Fibroblast of the conjunctiva (primary cell): ENCODE data around the gene CXCL8.
"Not testable (repeated sequence)": the region's sequence is repeated elsewhere in the genome, so short reads cannot be mapped to it uniquely, and the experiment has no call there.

Experiments used
- DNase-seq: peaks from one replicate; pipeline ENCODE4 v3.0.0-alpha.2; 2010; ENCODE audit warnings: low read depth

The CXCL8 gene

DNA sequence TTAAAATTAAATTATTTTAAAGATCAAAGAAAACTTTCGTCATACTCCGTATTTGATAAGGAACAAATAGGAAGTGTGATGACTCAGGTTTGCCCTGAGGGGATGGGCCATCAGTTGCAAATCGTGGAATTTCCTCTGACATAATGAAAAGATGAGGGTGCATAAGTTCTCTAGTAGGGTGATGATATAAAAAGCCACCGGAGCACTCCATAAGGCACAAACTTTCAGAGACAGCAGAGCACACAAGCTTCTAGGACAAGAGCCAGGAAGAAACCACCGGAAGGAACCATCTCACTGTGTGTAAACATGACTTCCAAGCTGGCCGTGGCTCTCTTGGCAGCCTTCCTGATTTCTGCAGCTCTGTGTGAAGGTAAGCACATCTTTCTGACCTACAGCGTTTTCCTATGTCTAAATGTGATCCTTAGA, at the start of gene CXCL8:
CXCL8 (plus strand) TSS at position 217 of the 426 bp plus-strand sequence; CDS start at position 307, 90 bp downstream.
- peak; percentile 59 for DNase-seq

DNA sequence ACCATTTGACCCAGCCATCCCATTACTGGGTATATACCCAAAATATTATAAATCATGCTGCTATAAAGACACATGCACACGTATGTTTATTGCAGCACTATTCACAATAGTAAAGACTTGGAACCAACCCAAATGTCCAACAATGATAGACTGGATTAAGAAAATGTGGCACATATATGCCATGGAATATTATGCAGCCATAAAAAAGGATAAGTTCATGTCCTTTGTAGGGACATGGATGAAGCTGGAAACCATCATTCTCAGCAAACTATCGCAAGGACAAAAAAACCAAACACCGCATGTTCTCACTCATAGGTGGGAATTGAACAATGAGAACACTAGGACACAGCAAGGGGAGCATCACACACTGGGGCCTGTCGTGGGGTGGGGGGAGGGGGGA, 49.2 kb upstream of the CXCL8 start:
- DNase-seq: not testable (repeated sequence)

DNA sequence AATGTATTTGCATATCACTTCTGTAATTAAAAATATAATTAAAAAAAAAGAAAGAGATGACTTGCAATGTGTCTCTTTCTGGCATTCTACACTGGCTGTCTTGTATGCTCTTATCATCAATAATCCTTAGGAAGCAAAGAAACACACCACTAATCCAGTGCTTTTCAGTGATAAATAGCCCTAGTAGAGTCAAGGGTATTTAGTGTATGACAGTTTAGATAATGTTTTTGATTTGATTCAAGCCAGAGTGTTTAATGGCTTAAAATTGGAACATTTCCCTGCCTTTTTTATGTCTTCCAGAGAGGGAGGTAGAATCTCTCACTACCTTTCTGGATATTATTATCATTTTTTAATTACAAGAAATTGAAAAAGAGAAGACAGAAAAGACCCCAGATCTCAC, 48.6 kb upstream of the CXCL8 start:
- DNase-seq: no peak

DNA sequence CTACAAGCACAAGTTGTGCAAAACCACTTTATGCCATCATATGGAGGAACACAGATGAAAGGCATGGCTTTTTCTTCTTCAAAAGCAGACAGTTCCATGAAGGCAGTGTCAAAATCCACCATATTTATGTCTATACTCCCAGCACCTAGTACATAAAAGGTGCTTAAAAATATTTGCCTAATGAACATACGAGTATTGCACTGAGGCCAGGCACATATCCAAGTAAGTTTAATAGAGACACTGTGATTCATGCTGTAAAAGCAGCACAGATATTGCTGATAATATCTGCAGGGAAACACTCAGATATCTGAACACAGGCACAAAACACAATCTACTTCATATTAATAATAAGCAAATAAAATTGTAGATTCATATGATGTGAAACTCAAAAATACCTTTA, 48.1 kb upstream of the CXCL8 start:
- no peak for DNase-seq

DNA sequence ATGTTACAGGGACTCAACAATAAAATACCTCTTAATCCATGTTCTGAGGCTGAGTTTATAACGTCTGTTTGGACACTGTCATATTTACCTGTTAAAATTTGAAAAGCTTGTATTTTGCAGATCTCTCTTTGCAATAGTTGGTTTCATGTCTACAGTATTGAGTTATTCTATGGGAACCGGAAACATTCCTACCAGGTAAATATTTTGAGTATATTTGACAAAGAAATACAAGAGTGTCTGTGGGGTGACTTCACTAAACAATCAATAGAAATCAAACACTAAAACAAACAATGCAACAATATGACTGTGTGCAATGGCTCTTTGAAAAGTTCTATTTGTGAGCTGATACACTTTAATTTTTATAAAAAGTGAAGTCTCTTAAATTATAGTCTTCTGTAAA, 47.7 kb upstream of the CXCL8 start:
- DNase-seq: no peak

DNA sequence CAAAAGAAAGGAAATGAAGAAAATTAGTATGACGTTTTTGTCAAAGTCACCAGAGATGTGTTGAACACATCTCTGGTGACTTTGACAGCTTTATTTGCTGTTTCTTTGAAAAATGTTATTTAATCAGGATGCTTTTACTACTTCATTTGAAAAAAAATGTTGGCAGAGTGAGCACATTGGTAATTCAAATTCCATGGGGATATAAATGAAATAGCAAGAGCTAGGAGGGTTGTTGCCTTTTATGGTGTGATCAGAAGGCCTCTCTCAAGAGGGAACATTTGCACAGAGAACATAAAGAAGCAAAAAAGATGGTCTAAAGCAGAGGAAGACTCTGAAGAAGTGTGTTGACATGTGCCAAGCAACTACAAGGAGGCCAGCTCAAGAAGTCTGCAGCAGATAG, 46.6 kb upstream of the CXCL8 start:
- DNase-seq: no peak

DNA sequence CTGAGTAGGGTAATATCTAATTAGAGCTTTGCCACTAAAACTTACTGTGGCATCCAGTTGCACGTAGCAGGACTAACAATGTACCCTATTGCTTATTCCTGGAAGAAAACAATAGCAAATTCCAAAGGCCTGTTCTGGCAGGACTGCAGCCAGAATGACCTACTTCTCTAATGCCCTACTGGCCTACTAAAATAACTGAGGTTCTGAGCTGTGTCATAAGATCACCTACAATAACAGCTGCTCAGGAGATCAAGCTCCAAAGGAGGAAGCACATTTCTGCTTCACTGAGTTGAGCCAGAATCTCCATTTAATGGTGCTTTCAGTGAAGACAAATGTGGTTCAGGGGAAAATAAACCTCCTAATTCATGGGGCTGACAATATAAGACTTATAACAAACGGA, 42.2 kb upstream of the CXCL8 start:
- no peak for DNase-seq

DNA sequence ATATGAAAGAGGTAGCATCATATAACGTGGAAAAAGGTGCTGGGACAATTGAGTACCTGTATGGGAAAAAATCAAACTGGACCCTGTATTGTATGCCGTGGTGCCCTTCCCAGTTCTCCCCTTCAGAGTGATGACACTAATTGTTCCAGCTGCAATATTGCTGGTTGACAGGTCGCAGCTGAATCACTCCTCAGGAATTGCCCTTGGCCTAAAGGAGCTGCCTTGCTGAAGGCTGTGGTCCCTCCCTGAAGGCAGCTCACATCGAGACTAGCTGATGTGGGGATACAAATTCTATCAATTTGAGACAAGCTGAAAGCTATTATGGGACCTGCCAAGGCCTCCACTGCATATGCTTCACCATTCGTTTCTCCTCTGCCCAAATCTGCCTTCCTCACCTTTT, 39.3 kb upstream of the CXCL8 start:
- no peak for DNase-seq

DNA sequence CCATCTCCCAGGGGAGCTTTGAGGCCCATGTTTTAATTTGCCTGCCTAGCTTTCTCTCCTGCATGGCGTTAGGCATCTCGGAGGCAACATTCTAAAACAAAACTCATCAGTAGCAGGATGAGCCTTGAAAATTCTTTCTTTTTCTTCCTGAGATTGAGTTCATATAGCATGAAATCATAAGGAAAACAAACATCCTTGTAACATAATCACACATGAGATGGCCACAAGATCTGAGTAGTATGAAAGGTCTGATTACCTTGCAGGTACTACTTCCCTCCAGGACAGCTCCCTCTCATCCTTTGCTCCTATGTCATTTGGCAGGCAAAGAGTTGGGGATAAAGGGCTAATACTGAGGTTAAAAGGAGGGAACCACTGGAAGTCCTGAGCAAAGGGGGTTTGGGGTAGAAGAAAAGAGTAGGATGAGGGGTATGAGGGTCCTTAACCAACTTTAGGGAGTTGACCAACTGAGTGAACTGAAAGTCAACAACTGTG, 37.5 kb upstream of the CXCL8 start:
- no peak for DNase-seq

DNA sequence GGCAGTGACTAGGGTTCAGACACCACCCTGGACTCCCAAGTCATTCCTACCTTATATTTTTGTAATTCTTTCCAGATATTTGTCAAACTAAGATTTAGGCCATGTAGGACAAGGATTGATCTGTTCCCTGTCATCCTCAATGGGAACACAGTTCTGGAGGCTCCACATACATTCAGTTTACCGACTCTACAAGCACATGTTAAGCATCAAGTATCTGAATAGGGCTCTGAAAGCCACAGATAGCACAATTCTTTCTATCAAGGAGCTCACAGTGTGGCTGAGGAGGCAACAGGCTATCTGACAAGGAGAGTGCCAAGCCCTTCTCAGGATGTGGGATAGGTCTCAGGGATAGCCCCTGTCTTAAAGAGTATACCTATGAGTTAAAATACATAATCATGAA, 37.0 kb upstream of the CXCL8 start:
- no peak for DNase-seq

DNA sequence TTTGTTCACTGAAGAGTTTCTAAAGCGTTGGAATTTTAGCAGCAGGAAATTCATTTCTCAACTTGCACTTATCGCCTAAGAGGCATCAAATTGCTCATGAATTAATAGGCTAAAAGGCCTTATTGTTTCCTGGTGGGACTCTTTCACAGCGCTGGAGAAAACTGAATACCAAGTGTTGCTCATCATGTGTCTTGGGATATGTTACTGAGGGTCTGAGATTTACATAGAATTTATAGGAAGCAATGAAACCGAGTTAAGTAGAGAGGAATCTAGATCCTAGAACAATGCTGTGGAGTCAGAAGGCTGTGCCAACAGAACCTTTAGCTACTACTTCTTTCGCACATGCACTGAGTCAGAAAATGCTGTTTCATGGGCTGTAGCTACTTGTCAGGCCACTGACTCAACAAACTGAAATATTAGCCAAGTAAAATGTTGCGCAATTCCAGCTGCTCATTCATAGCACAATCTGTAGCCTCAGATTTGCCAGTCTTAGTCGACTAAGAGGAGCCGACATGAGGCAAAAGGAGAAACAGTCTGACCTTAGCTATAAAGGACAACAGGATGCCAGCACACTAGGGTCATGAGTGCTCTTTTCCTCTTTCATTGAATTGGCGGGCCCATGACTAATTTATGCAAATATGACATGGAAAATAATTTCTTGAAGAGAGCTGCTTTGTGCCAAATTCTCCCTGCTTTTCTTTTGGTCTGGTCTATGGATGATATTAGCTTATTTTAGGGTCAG, 35.9 kb upstream of the CXCL8 start:
- peak; percentile 100 for DNase-seq

DNA sequence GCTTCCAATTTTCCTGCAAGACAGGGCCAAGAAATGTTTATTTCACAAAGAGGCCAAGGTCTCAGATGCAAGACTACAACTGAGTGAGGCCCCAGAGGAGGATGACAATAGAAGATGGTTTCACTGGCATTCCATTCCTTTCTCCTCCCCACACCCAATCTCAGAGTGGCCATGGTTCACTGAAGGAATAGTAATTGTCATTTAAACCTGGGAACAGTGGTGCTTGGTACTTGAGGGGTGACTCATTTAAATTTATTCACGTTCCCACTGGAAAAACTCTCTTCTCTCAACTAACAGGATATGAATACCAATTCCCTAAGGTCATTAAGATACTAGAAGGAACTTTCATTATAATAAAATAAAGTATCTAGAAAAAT, 35.3 kb upstream of the CXCL8 start:
- no peak for DNase-seq

DNA sequence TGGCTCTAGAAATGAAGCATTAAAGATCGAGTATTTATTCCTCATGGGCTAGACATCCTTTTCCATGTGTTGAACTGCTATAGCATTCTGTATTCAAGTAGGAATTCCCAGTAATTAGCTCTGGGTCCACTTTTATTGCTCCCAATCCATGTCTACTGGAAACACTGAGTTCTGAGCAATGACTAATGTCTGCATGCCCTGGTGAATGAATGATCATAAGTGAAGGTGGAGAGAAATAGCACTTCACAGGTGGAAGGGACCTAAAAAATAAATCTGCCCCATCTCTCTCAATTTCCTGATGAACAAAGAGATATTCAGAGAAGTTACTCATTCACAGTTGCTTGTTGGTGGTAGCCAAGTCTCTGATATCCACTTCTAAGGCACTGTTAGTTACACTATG, 34.6 kb upstream of the CXCL8 start:
- DNase-seq: no peak

DNA sequence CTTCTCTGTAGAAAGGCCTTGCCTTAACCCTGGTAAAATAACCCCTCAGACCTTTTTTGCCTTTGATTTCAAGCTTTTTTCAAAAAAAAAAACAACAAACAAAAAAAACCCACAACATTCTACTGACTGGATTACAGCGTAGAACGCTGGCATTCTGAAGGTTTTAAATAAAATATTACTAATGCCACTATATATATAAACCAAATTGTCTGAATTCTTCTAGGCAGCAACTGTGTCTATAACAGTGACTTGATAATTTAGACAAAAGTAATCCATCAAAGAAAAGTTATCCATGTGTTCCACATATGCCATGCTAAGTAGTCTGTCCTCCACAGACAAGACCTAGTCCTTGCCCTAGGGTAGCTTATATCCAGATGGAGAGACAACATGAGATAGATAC, 33.6 kb upstream of the CXCL8 start:
- DNase-seq: no peak

DNA sequence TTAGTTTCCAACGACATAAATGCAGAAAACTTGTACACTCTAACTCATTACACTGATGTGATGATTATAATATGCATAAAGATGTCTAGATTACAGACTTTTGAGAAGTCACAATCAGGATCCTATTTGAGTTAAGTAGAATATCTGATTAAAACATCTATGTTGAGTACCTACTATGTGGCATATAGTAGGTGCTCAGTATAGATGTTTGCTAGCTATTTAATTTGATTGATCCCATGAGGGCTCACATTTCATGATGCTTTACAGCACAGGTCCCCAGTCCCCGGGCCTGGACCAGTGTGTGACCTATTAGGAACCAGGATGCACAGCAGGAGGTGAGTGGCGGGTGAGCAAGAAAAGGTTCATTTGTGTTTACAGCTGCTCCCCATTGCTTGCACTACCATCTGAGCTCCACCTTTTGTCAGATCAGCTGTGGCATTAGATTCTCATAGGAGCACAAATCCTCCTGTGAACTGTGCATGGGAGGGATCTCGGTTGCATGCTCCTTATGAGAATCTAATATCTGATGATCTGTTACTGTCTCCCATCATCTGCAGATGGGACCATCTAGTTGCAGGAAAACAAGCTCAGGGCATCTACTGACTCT, 33.0 kb upstream of the CXCL8 start:
- no peak for DNase-seq

DNA sequence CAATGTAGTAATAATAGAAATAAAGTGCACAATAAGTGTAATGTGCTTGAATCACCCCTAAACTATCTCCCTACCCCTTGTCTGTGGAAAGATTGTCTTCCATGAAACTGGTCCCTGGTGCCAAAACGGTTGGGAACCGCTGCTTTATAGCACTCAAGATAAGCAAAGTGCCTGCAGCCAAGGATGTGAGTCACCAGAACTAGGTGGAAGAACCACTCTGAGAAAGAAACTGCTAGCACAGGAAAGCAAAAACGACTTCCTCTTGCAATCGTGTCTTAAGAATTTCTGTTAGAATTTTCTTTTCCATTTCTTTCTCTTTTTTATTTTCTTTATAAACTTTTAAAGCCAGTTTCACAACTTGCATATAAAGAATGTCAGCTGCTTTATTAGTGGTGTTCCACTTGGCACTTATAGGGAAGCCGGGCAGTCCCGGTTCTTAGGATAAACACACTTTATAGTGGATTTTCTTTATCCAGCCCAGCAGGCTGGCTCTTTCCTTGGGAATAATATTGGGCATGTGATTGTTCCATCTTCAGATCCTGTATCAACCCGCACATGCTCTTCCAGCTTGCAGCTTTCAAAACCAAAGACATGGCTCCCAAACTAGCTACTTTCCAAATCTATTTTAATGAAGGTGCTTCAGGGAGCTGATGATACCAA, 32.3 kb upstream of the CXCL8 start:
- peak; percentile 53 for DNase-seq

DNA sequence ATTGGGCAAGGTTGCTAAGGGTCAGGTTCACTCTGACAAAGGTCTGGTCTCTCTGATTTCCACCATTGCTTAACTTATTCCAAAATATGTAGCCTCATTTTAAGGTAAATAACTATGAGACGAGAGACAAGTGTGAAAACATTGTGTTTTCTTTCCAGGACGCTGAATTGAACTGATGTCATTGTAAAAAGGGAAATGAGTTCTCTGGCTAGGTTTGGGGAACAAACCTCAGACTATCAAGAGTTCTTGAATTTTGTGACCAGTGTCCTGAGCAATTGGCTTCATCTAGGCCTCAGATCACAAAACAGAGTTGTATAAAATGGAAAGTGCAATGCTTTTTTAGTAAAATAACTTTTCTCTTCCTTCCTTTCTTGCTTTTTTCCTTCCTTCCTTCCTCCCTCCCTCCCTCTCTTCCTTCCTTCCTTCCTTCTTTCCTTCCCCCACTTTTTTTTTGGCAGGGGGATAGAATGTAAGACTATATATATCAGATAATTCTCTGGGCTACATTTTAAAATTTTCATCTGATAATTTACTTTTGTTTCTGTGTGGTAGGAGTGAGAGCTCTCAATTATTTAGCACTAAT, 30.8 kb upstream of the CXCL8 start:
- no peak for DNase-seq

DNA sequence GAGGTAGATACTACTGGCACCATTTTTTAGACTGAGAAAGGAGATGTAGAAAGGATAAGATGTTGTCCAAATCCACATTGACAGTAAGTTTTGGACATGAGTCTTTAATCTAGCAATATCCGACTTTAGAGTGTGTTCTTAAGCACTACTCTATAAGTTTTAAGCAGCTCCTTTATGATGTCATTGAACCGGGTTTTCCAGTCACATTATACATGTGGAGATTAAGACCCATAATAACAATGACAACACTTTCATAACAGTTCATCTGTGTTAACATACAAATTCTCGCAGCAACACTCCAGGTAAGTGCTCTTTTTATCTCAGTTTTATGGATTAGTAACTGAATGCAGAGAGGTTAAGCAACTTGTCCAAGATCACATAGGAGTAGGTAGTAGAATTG, 30.3 kb upstream of the CXCL8 start:
- DNase-seq: no peak

DNA sequence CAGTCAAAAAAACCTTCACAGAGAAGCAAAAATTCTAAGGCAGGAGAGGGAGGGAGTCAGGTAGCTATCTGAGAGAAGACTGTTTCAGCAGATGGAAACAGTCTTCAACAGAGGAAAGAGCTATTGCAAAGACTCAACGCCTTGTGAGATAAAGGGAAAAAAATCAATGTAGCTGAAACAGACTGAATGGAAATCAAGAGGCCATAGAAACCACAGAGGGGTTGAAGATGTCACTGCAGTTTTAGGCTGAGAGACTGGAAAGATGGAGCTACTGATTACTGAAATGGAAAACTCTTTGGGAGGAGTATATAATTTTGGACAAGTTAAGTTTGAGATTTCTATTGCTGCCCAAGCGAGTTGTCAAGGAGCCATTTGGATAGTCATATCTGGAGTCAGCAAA, 28.4 kb upstream of the CXCL8 start:
- no peak for DNase-seq

DNA sequence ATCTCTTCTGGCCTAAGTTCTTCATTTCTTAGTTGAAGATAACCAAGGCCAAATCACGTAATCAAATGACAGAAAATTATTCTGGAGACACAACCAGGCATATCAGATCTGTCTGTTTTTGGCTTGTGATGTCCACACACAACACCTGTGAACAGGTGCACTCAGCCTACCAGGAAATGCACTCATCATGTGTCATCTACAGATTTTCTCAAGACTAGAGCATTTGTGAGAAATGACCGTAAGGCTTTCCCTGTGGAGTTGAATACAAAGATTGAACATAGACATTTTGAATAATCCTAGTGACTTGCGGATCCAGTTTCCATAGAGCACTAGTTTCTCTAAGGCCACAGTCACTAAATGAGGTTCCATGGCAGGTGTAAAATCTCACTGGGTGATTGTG, 26.7 kb upstream of the CXCL8 start:
- DNase-seq: no peak

DNA sequence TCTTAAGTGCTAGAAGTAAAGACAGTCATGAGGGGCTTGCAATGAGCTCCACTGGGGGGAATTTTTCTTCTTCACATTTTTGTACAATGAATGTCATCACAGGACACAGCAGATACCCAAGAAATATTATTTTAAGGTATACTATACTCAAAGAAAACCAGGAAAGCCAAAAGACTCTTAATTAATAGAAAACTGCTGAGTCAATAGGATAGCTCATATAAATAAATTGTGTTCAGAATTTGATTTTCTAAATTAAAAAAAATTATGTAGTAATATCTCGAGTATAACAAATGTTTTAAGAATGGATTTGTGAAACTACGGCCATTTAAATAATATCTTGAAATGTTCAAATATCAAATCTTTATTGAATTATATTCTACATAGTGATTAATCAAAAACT, 25.7 kb upstream of the CXCL8 start:
- DNase-seq: no peak

DNA sequence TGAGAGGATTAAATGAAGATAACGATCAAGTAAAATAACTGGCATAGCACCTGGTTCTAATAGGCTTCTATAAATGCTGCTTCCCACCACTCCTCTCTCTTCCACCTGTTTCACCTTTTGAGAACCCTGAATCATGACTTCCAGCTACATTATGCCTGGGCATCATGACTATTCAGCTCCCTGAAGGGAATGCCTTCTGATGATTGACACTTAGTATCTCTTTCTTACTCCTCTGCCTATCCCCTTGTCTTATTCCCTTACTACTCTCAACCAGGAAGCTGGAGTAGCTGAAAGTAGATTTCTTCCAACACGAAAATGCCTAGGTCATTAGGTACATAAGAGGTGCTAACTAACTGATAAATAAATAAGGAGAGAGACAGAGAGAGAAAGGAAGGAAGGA, 24.7 kb upstream of the CXCL8 start:
- DNase-seq: no peak
